Fibroblast of skin of right quadriceps (primary cell): ENCODE data around the gene LRRC8B.
A peak's percentile ranks its signal among the peaks of the same experiment; 100 is the strongest.
"Not testable (repeated sequence)": the region's sequence is repeated elsewhere in the genome, so short reads cannot be mapped to it uniquely, and the experiment has no call there.

Experiments
- DNase-seq: peaks from one replicate; pipeline ENCODE4 v3.0.0-alpha.2; 2013

LRRC8B gene

DNA sequence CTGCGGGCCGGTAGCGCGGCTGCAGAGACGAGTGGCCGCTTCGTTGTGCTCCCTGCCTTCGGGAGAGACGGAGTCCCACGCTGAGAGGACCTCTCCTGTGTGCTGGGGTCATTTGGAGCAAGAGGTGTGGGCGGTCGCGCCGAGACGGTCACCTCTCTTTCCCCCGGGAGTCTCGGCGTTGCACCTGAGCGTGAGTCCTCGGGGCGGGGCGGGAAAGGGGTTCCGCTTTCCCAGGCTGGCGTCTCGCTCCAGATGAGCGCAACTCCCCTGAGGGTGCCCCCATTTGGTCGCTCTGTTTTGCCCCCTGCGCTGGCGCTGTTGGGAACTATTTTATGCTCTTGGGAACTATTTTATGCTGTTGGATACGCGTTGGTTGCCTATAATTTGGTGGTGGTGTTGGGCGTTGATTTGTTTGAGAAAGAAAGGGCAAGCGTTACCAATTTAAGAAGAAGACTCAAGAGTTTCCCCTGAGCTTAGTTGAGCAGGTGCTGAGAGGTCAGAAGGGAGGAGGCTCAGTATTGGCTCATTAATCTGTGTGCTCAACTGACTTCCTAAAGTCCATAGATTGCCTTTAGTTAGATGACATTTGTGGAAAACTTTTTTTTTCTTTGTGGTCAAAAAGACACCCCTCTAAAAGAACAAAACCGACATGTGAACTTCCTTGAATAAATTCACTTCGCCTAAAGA, 683 bp downstream of the LRRC8B start:
- peak; percentile 14 for DNase-seq

DNA sequence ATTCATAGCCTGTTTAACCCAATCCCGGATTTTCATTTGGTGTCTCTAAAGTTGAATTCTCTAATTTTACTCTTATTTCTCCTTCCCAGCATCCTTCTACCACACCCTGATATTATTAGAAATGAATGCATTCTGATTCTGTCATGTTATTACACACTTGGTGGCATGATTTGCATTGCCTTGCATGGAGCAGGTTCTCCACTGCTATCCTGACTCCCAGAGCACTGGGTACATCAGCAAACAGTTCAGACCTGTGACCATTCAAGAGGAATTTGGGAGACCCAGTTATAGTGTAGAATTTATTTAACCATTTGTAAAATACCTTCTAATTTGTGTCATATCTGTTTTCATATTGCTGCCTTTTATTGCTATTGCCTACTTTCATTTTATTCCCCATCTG, 2.6 kb downstream of the LRRC8B start:
- DNase-seq = no peak

DNA sequence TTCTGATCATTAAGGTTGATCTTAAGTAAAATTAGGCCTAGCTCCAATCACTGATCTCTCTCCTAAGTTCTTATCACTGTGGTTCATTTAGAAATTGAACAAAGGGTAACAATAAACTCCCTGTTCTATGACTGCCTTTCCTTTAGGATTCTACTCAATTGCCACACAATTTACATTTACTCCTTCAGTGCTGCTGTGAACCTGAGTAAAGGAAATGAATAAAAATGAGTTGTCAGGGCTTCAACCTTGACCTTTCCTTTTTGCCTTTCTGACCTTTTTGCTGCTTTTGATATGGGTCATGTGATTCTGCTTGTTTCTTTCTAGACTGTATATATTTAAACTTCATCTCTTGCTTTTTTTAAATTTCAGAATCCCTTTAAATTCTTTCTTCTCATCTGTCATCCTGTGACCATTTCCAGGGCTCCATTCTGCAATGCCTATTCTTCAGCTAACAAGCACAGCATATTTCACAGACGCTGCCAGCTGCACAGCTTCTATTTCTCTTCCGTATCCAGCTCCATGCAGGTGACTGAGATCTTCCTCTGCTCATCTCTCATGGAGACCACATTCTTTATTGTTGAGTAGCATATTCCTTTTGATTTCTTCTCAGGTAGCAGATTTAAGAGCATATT, 3.2 kb downstream of the LRRC8B start:
- no peak for DNase-seq

GRCh38 chr1:89528382-89528780, 3.8 kb downstream of the LRRC8B start:
- no peak for DNase-seq

GRCh38 chr1:89529196-89529595, 4.6 kb downstream of the LRRC8B start:
- DNase-seq = no peak

GRCh38 chr1:89530444-89531089, 5.9 kb downstream of the LRRC8B start:
- no peak for DNase-seq

GRCh38 chr1:89531480-89532139, 7.0 kb downstream of the LRRC8B start:
- no peak for DNase-seq

- DNase-seq = no peak
Measured at GRCh38 chr1:89532228-89532627, 7.6 kb downstream of the LRRC8B start.

DNA sequence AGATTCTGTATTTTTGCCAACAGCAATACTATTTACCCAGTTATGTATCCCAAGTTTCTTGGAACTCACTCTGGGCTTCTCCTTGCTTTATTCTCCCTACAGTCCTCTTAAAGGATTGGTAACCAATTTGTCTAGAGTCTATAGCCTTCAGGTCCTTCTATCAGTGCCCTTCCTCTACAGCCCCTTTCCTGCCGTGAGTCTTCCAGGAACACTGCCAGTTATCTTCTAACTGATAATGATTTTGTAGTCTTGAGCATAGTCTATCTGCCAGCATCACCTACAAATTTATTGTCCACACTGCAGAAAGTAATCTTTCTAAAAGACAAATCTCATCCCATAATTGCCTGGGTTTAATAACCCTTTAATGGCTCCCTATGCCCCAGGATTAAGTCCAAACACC, 8.2 kb downstream of the LRRC8B start:
- no peak for DNase-seq

GRCh38 chr1:89535537-89535936, 10.9 kb downstream of the LRRC8B start:
- DNase-seq = no peak

GRCh38 chr1:89536555-89537341, 12.1 kb downstream of the LRRC8B start:
- DNase-seq = no peak

DNA sequence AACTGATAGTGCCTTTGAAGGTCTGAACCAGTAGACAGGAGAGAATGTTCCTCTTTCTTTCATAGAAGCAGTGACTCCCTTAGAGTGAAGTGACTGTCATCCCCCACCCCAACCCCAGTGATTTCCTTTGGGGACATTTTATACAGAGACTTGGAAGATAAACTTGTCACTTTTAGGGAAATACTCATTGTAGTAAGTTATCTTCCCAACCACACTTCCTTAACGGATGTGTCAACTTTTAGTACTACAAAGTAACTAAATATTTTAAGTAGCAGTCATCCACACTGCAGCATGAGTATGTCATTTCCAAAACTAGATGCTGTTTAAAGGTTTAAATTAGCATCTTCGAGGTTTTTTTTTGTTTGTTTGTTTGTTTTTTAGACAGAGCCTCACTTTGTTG, 13.7 kb downstream of the LRRC8B start:
- DNase-seq = peak; percentile 22

DNA sequence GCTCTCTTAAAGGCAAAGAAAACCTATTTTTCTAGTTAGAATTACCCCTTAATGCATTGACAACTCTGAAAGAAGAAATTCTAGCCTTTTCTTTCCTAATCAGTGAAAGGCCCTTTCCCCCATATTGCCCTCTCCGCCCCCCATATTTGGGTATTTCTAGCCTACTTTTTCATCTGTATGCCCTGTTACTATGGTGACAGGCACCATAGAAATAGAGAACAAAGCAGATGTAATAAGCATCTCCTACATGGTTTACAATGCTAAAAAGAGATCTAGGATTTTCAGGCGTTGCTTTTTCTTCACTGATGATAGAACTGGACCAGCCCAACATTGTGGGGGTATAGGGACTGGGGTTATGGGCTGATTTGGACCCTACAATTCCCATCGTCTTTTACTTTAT, 14.5 kb downstream of the LRRC8B start:
- DNase-seq = no peak

- DNase-seq = no peak
Measured at GRCh38 chr1:89540406-89540970, 15.9 kb downstream of the LRRC8B start.

DNA sequence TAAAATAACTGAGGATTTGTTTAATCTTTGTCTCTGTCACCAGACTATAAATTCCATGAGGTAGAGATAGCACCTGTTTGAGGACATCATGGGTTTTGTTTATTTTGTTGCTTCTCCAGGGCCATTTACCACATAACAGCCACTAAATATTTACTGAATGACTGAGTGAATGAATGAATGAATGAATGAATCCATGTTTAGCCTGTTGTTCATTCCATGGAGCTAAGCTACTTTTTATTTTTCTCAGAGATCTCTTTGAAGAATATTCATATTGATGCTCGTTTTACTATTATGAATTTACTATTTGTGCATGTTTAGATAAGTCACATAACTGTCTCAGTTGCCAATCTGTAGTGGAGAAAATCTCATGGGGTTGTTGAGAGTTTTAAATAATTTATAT, 17.7 kb downstream of the LRRC8B start:
- DNase-seq = no peak

- DNase-seq = not testable (repeated sequence)
Measured at GRCh38 chr1:89543632-89544031, 19.0 kb downstream of the LRRC8B start.

- DNase-seq = no peak
Measured at GRCh38 chr1:89545264-89546038, 20.8 kb downstream of the LRRC8B start.

DNA sequence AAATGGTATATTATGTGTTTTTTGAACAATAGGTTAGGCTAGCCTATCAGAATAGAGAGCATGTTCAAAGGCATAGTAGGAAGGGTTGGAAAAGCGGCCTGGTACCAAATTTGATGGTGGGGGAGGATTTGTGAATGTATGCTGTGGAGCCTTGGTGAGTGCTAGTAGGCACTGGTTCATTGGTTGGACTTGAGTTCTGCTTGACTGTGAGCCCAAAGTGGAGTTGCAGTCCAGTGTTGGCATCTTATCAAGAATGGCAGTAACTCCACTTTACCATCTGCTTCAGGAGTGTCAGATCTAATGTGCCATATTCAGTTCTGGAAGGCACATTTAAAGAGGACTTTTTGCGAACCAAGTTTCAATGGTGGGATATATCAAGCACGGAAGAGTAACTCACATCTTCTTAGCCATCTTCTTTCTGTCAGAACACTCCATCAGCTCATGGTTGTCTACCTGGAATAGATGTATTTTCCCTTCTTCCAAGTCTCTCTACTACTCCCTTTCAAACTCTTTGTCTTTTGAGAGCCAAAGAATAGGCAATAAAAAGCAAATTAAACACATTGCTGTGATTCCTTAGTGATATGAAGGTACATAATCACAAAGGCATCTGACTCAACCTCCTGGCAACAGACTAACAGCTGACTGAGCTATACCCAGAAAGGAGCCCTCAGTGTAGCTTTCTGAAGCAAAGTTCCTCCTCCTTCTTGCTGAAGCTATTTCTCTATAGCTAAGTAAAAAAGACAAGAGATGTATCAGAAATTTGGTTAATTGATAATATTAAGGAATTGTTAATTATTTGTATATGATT, 21.7 kb downstream of the LRRC8B start:
- peak; percentile 37 for DNase-seq

DNA sequence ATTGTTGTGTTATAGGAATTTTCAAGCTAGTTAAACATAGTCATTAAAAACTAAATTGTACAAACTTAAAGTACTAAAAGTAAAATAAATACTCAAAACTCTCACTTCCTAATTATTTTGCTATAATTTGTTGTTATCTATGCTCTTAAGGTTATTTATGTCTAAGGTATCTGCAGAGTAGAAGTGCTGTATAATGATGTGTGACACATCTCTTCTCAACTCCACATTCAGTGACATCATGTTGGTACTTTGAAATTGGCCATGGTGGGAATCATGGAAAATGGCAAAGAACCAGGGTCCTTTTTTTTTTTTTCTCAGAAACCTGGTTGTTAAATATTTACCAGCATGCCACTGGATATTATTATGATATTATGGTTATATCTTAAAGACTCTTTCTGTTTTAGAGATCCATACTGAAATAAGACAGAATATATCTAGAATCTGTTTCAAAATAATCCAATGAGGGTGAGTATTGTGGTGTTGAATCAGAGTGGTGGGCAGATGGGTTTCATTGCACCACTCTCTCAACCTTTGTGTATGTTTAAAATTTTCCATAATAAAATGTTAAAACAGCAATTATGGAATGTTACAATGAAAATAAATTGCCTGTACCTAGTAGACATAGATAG, 22.4 kb downstream of the LRRC8B start:
- DNase-seq = no peak

- DNase-seq = peak; percentile 81
Measured at GRCh38 chr1:89547563-89548116, 23.0 kb downstream of the LRRC8B start.
